ENCODE measurements around the gene POU6F1. TPM values are rescaled to one million over a fixed set of nuclear protein-coding genes. Genes with fewer than 3 reads are reported as not detected.
"Not testable (repeated sequence)": the region's sequence is repeated elsewhere in the genome, so short reads cannot be mapped to it uniquely, and the experiment has no call there.

The POU6F1 gene, protein sequence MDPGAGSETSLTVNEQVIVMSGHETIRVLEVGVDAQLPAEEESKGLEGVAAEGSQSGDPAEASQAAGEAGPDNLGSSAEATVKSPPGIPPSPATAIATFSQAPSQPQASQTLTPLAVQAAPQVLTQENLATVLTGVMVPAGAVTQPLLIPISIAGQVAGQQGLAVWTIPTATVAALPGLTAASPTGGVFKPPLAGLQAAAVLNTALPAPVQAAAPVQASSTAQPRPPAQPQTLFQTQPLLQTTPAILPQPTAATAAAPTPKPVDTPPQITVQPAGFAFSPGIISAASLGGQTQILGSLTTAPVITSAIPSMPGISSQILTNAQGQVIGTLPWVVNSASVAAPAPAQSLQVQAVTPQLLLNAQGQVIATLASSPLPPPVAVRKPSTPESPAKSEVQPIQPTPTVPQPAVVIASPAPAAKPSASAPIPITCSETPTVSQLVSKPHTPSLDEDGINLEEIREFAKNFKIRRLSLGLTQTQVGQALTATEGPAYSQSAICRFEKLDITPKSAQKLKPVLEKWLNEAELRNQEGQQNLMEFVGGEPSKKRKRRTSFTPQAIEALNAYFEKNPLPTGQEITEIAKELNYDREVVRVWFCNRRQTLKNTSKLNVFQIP
- 3.8 TPM for polyA plus RNA-seq (2013, experiment 1 of 4)
- polyA plus RNA-seq (2013, experiment 2 of 4) = 3.1 TPM
- polyA plus RNA-seq (2013, experiment 3 of 4) = 1.5 TPM
- polyA plus RNA-seq (2013, experiment 4 of 4) = 2.9 TPM

DNA sequence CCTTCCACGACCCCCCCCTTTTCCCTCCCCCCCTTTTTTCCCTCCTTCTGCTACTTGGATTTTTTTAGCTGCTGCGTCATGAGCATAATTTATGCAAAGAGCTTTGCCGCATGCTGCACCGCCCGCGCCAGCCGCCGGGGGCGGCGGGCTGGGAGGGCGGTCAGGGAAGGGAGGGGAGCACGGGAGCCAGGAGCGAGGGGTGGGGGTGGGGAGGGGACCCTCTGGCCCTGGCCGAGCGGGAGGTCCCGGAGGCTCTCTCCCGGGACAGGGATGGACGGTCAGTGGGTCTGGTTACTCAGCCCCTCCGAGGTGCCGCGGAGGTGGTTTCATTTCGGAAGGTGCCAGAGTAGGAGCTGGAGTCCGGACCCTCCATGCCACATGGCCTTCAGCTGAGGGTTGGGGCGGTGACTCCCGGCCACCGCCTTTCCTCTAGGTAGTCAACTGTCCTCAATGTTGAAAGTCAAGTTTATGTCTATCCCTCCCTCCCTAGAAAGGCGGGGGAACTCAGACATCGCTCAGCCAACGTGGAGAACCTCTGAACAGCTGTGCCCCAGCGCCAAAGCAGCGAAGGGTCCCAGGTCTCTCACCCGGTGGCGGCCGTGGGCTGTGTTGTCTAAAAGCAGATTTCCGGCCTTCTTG is at the start of gene POU6F1:
POU6F1 (minus strand) TSS at position 95 of the 639 bp plus-strand sequence. CDS start 11,226 bp downstream, outside the sequence.
- Histone ChIP-seq H3K4me3 (ENCODE audit: insufficient read depth, low read depth, low read length) (peak within 1 kb of the TSS; percentile 66), H3K27ac (ENCODE audit: insufficient read depth, low read depth, low read length, poor library complexity, severe bottlenecking) (peak within 1 kb of the TSS; percentile 48), H3K36me3 (ENCODE audit: control insufficient read depth, insufficient read depth, low read length) (no peaks in the 10 kb centered on the region), H3K27me3 (ENCODE audit: control insufficient read depth, insufficient read depth, low read length, poor library complexity, severe bottlenecking) (peaks cover 7% of the 10 kb centered on the region), H3K4me1 (ENCODE audit: control insufficient read depth, insufficient read depth, low read length) (peaks cover 7% of the 10 kb centered on the region), H3K9me3 (ENCODE audit: control insufficient read depth, low read length) (no peaks in the 10 kb centered on the region)
- WGBS, 2 experiments = 7 to 9% methylated on average over 33 to 35 of the region's 35 CpGs

DNA sequence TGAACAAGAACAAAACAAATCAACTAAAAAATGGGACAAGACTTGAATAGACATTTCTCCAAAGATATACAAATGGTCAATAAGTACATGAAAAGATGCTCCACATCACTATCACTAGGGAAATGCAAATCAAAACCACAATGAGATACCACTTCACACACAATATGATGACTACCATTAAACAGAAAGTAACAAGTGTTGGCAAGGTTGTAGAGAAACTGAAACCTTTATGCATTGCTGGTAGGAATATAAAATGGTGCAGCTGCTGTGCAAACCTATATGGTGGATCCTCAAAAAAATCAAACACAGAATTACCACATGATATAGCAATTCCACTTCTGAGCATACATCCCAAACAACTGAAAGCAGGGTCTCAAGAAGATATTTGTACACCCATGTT is 47.2 kb upstream of the POU6F1 start:
- H3K9me3 ChIP-seq (ENCODE audit: control insufficient read depth, low read length) = no peaks in the 10 kb centered on the region
- no peak overlapping the region for H3K4me3 ChIP-seq (ENCODE audit: insufficient read depth, low read depth, low read length)
- H3K27me3 ChIP-seq (ENCODE audit: control insufficient read depth, insufficient read depth, low read length, poor library complexity, severe bottlenecking) = peaks cover 8% of the 10 kb centered on the region
- H3K4me1 ChIP-seq (ENCODE audit: control insufficient read depth, insufficient read depth, low read length) = no peaks in the 10 kb centered on the region
- no peaks in the 10 kb centered on the region for H3K36me3 ChIP-seq (ENCODE audit: control insufficient read depth, insufficient read depth, low read length)
- H3K27ac ChIP-seq (ENCODE audit: insufficient read depth, low read depth, low read length, poor library complexity, severe bottlenecking) = no peak overlapping the region

- no peak overlapping the region for H3K4me3 ChIP-seq (ENCODE audit: insufficient read depth, low read depth, low read length)
- 93 to 95% methylated on average over 5 of the region's 5 CpGs for WGBS, 2 experiments
- H3K27me3 ChIP-seq (ENCODE audit: control insufficient read depth, insufficient read depth, low read length, poor library complexity, severe bottlenecking) = peaks cover 1% of the 10 kb centered on the region
- no peaks in the 10 kb centered on the region for H3K4me1 ChIP-seq (ENCODE audit: control insufficient read depth, insufficient read depth, low read length)
- no peaks in the 10 kb centered on the region for H3K9me3 ChIP-seq (ENCODE audit: control insufficient read depth, low read length)
- no peaks in the 10 kb centered on the region for H3K36me3 ChIP-seq (ENCODE audit: control insufficient read depth, insufficient read depth, low read length)
- no peak overlapping the region for H3K27ac ChIP-seq (ENCODE audit: insufficient read depth, low read depth, low read length, poor library complexity, severe bottlenecking)
Measured at GRCh38 chr12:51264297-51264696, 46.4 kb upstream of the POU6F1 start.

- H3K4me1 ChIP-seq (ENCODE audit: control insufficient read depth, insufficient read depth, low read length) = no peaks in the 10 kb centered on the region
- no peaks in the 10 kb centered on the region for H3K27me3 ChIP-seq (ENCODE audit: control insufficient read depth, insufficient read depth, low read length, poor library complexity, severe bottlenecking)
- H3K4me3 ChIP-seq (ENCODE audit: insufficient read depth, low read depth, low read length) = no peak overlapping the region
- no peak overlapping the region for H3K27ac ChIP-seq (ENCODE audit: insufficient read depth, low read depth, low read length, poor library complexity, severe bottlenecking)
- H3K9me3 ChIP-seq (ENCODE audit: control insufficient read depth, low read length) = no peaks in the 10 kb centered on the region
- H3K36me3 ChIP-seq (ENCODE audit: control insufficient read depth, insufficient read depth, low read length) = no peaks in the 10 kb centered on the region
- 91 to 97% methylated on average over 3 of the region's 3 CpGs for WGBS, 2 experiments
Measured at GRCh38 chr12:51263341-51263740, 45.5 kb upstream of the POU6F1 start.

DNA sequence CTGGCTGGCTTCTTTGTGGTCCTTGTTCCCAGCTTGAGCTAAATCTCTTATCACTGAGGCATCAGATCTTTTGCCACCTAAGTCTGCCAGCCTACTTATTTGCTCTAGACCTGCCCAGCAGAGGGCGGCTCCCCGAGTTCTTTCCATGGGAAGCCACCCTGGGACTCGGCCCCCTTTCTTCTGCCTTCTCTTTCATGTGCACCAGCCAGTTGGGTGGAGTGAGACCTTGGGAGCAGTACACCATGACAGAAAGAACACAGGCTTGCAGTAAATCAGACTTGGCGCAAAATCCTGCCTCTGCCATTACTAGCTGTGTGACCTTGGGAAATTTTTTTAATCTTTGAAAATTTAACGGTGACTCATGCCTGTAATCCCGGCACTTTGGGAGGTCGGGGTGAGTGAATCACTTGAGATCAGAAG is 44.9 kb upstream of the POU6F1 start:
- Histone ChIP-seq H3K9me3 (ENCODE audit: control insufficient read depth, low read length) (no peaks in the 10 kb centered on the region), H3K36me3 (ENCODE audit: control insufficient read depth, insufficient read depth, low read length) (no peaks in the 10 kb centered on the region), H3K4me3 (ENCODE audit: insufficient read depth, low read depth, low read length) (no peak overlapping the region), H3K27ac (ENCODE audit: insufficient read depth, low read depth, low read length, poor library complexity, severe bottlenecking) (no peak overlapping the region), H3K4me1 (ENCODE audit: control insufficient read depth, insufficient read depth, low read length) (no peaks in the 10 kb centered on the region), H3K27me3 (ENCODE audit: control insufficient read depth, insufficient read depth, low read length, poor library complexity, severe bottlenecking) (no peaks in the 10 kb centered on the region)
- WGBS, 2 experiments = 68% methylated on average over 7 of the region's 7 CpGs

GRCh38 chr12:51259600-51259999 is 41.7 kb upstream of the POU6F1 start:
- not testable (repeated sequence) for H3K4me1 ChIP-seq (ENCODE audit: control insufficient read depth, insufficient read depth, low read length); H3K9me3 ChIP-seq (ENCODE audit: control insufficient read depth, low read length); H3K27ac ChIP-seq (ENCODE audit: insufficient read depth, low read depth, low read length, poor library complexity, severe bottlenecking); H3K27me3 ChIP-seq (ENCODE audit: control insufficient read depth, insufficient read depth, low read length, poor library complexity, severe bottlenecking); H3K36me3 ChIP-seq (ENCODE audit: control insufficient read depth, insufficient read depth, low read length); H3K4me3 ChIP-seq (ENCODE audit: insufficient read depth, low read depth, low read length)
- WGBS, 2 experiments = 84 to 92% methylated on average over 1 of the region's 1 CpG

DNA sequence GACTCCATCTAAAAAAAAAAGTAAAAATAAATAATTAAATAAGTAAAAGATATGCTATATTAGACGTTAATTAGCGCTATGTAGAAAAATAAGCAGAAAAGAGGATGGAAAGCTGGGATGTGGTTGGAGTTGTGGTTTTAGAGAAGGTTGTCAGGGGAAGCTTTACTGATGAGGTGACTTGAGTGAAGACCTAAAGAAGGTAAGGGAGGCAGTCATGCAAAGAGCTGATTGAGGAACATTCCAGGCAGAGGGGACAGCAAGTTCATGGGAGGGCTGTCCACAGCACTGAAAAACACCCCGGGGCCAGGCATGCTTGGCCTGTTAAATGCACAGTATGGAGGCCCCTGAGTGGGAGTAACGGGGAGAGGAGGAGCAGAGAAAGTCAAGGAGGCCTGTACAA is 36.7 kb upstream of the POU6F1 start:
- H3K4me3 ChIP-seq (ENCODE audit: insufficient read depth, low read depth, low read length) = no peak overlapping the region

DNA sequence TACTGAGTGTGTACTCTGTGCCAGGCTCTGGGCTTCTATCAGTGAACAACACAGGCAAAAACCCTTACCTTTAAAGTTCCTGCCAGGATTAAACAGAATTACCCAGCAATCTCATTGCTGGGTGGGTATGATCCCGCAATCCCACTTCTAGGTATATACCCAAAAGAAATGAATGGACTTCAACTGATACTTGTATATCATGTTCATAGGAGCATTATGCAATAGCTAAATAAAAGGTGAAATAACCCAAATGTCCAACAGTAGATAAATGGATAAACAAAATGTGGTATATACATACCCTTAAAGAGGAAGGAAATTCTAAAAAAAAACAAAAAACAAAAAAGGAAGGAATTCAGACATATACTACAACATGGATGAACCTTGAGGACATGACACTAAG is 35.4 kb upstream of the POU6F1 start:
- WGBS, 2 experiments = 100% methylated on average over 1 of the region's 1 CpG
- no peak overlapping the region for H3K27ac ChIP-seq (ENCODE audit: insufficient read depth, low read depth, low read length, poor library complexity, severe bottlenecking)
- no peaks in the 10 kb centered on the region for H3K27me3 ChIP-seq (ENCODE audit: control insufficient read depth, insufficient read depth, low read length, poor library complexity, severe bottlenecking)
- H3K4me3 ChIP-seq (ENCODE audit: insufficient read depth, low read depth, low read length) = no peak overlapping the region
- H3K36me3 ChIP-seq (ENCODE audit: control insufficient read depth, insufficient read depth, low read length) = no peaks in the 10 kb centered on the region
- H3K9me3 ChIP-seq (ENCODE audit: control insufficient read depth, low read length) = no peaks in the 10 kb centered on the region
- no peaks in the 10 kb centered on the region for H3K4me1 ChIP-seq (ENCODE audit: control insufficient read depth, insufficient read depth, low read length)

More for the DNA sequence above, 36.7 kb upstream of the POU6F1 start:
- WGBS, 2 experiments = 95 to 98% methylated on average over 4 of the region's 4 CpGs
- Histone ChIP-seq H3K4me1 (ENCODE audit: control insufficient read depth, insufficient read depth, low read length) (no peaks in the 10 kb centered on the region), H3K27me3 (ENCODE audit: control insufficient read depth, insufficient read depth, low read length, poor library complexity, severe bottlenecking) (no peaks in the 10 kb centered on the region), H3K36me3 (ENCODE audit: control insufficient read depth, insufficient read depth, low read length) (no peaks in the 10 kb centered on the region), H3K9me3 (ENCODE audit: control insufficient read depth, low read length) (no peaks in the 10 kb centered on the region), H3K27ac (ENCODE audit: insufficient read depth, low read depth, low read length, poor library complexity, severe bottlenecking) (no peak overlapping the region)

- WGBS, 2 experiments = 59 to 66% methylated on average over 14 of the region's 14 CpGs
- H3K27me3 ChIP-seq (ENCODE audit: control insufficient read depth, insufficient read depth, low read length, poor library complexity, severe bottlenecking) = no peaks in the 10 kb centered on the region
Measured at GRCh38 chr12:51247523-51248206, 29.8 kb upstream of the POU6F1 start.

More at GRCh38 chr12:51247523-51248206, 29.8 kb upstream of the POU6F1 start:
- Histone ChIP-seq H3K27ac (ENCODE audit: insufficient read depth, low read depth, low read length, poor library complexity, severe bottlenecking) (no peak overlapping the region), H3K36me3 (ENCODE audit: control insufficient read depth, insufficient read depth, low read length) (peaks cover 3% of the 10 kb centered on the region), H3K4me3 (ENCODE audit: insufficient read depth, low read depth, low read length) (no peak overlapping the region), H3K9me3 (ENCODE audit: control insufficient read depth, low read length) (no peaks in the 10 kb centered on the region), H3K4me1 (ENCODE audit: control insufficient read depth, insufficient read depth, low read length) (peaks cover 8% of the 10 kb centered on the region)
